Measurements from ENCODE around the gene TIMM10B.
"Not testable (repeated sequence)": the region's sequence is repeated elsewhere in the genome, so short reads cannot be mapped to it uniquely, and the experiment has no call there.

TIMM10B gene

DNA sequence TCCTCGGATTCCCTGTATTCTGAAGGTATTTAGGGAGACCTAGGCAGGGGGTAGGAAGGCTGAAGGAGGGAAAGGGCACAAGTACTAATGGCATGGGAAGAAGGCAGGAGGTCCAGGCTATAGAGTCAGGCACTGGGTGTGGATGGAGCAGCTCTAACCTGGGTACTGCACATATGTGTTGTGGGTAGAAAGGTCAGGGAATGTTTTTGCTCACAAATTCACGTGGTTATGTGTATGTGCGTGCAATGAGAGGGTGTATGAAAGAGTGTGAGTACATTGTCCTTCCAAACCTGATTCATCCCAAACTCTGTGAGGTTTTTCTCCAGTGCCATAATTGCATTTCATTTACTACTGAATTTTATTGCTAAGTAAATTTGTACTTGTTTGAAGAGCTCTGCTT, 39.0 kb downstream of the TIMM10B start:
- DNase-seq, result no peak

DNA sequence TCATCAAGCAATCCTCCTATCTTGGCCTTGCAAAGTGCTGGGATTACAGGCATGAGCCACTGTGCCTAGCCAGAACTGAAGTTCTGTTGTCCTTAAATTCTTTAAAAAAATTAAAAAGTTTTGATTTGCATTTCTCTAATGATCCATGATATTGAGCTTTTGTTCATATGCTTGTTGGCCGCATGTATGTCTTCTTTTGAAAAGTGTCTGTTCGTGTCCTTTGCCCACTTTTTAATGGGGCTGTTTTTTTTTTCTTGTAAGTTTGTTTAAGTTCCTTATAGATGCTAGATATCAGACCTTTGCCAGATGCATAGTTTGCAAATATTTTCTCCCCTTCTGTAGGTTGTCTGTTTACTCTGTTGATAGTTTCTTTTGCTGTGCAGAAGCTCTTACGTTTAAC, 40.6 kb downstream of the TIMM10B start:
- not testable (repeated sequence) for DNase-seq

DNA sequence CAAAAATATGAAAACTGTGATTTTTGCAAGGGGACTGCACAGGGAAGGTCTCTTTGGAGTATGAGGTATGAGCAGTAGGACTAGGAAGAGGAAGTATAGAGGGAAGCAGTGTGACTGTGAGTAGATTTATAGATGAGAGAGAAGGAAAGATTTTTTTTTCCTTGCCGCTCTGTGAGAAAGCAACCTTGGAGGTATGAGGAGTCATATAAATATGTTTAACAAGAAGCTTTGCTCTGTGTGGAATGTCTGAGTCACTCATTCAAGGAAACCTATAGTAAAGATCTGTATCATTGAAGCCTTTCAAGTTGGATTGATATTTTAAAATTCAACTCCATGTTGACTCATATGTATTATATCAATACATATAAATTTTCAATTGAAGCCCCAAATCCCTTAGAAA, 42.0 kb downstream of the TIMM10B start:
- DNase-seq, result no peak

DNA sequence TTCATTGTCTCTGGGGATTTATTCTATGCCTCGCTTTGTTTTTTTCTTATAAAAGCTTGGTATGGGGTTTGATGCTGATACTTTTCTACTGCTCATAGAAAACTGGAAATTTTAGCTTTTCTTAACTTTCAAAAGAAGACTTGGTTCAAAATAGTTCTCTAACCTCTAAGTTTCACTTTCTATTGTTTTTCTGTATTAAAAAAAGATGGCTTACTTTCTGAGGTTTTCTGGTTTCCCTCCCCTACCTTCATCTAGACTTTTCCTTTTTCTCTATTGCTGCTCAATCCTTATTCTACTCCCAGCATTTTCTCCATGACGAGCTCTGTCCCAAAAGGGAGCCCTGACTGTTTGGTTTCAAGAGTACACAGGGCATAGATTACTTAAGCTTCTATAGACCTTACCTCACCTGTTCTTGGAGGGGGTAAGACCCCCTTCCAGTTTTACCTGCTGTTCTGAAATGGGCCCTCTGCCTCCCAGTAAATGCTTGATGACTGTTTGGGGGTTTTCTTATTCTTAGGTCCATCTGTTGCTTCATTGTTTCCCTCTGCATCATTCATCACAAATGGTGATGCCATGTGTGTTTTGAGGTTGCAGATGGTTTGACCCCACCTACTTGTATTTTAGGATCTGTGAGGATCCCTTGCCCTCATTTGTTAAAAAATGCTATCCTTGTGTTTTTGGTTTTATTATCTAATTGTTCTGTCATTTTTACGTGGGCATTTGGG, 45.3 kb downstream of the TIMM10B start:
- no peak for DNase-seq

DNA sequence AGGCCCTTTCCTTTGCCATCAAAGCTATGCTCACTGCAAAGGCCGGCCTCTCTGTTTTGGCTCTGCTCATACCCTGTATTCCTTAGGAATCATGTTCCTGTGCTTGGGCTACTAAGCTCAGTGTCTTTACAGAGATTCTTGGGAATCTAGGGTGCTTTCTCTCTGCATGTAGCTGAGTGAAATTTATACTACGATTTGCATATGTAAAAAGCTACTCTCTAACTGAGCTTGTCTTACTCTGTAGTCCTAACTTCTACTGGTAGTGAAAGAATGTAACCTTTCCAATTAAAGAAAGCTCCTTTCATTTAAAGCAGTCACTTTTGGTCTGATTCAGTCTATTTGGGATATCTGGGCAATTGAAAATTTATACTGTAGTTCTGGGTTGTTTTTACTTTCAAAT, 48.0 kb downstream of the TIMM10B start:
- no peak for DNase-seq

DNA sequence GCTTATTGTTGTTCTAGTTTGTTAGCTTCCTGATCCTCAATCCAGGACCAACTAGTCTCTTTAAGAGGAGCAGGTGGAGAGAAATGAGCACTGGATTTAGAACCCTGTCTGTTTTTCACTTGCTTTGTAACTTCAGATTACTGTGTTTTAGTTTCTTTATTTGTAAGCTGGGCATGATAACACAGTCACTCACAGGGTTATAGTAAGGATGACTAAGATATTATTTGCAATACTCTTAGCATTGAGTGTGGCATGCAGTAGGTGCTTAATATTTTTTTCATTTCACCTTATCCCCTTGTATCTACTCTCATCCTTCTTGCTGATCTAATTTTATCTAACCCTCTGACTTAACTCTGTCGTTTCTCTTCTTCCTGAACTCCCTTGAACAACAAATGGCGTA, 49.5 kb downstream of the TIMM10B start:
- DNase-seq, result no peak

DNA sequence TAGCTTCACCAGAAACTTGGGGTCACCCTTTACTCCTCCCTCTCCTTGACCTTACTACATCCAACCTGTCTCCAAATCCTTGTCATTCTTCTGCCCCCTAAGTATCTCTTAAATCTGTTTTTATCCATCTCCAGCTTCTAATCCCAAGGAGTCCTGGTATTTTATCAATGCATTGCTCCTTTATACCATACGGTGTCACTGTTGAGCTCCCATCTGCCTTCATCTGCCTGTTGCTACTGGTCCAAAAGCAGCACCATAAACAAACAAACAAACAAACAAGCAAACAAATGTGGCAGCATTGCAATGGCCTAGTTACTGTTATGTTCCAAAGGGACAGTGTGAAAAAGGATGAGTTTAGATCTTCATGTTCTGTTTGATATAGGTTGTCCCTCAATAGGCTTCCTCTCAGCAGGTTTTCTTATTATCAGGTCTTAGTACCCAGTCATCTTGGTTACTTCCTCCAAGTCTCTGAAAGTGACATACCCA, 50.0 kb downstream of the TIMM10B start:
- peak; percentile 7 to 61 for DNase-seq
